NCI-H1436 treated with DMSO at 0.1 percent for 48 hours (cell line): ENCODE measurements around the gene OR2F1.

ENCODE experiments used
- DNase-seq: peaks from one replicate; lab custom pipeline; 2025; lab: John Stamatoyannopoulos, UW

OR2F1 gene

DNA sequence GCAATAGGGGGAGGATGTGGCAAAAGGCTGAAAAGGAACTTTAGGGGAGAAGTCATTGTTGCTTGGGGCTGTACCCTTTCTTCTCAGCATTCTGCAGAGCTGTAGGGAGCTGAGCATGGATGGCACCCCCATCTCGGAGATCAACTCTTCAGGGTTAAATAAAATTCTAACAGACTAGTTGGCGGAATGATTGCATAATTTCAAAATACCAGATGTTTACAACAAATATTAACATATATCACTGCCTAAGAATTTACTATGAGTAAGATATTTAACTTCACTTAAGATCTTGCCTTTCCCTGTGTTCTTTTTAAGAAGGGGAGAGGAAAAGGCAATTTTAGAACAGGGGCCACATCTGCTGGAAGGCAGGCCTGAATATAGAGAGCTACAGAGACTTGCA is 509 bp upstream of the OR2F1 start:
- DNase-seq, result no peak

DNA sequence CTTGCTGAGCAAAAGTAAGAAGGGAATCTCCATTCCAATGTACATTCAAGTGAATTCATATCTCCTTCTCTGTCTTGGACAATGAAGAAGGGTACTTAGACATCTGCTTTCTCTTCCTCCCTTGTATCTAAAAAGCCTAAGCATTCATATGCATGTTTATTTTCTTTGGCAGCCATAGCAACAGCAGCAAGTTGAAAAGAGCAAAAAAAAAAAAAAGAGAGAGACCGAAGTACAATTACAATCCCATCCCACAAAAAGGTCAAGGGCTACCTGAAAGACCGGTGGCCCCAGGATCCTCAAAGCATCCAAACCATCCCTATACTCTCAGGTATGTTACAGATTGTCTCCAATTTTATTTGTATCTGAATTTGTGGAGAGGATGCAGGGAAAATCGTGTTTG is 4.1 kb downstream of the OR2F1 start:
- DNase-seq, result no peak

DNA sequence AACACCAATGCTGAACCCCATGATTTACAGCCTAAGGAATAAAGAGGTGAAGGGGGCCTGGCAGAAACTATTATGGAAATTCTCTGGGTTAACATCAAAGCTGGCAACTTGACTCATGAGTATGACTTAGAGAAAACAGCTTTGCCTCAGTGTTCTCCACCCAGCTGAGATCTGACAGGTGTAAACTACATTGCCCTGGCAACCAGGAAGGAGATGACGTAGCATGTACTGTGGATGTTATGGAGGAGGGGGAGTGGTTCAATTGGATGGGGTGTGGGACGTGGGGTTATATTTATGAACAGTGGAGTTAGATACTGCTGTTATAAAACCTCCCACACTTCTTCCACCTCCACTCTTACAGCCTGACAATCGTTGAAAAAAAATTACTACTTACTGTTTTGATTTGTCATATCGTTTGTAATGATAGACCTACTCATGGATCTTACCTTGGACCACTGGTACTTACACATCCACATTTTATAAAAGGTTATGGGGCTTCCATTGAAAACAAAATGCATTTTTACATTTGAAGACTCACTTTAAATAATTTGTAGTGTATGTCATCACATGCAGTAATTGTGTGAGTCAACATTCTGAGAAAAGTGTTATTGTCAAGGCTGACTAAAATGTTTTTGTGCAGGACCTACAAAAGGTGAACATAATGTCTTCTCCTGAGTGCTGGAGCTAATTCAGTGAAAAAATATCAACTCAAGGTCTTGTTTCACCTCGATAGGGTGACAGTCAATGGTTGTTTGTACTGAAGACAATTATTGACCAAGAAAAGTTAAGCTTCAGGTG is 6.4 kb downstream of the OR2F1 start:
- DNase-seq, result no peak

DNA sequence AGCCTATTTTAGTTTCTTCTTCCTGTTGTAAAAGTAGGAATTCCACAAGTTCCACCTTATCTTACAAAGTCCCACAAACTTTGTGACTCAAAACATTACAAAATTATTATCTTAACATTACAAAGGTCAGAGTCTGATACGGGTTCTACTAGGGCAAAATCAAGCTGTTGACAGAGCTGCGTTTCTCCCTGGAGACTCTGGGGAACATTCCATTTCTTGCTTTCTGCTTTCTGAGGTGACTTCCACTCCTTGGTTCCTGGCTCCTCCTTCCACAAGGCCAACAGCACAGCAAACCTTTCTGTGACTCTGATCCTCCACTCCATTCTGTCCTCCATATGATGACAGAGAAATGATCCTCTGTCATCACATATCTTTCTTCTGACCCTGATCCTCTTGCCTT is 10.6 kb downstream of the OR2F1 start:
- DNase-seq, result no peak

DNA sequence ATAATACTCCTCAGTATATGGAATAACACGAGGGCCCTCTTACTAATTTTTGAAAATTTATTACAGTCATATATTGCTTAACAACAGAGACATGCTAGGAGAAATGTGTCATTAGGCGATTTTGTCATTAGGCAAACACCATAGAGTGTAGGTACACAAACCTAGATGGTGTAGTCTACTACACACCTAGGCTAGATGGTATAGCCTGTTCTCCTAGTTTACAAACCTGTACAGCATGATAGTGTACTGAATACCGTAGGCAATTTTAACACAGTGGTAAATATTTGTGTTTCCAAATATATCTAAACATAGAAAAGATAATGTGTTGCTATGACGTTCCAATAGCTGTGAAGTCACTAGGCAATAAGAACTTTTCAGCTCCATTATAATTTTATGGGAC is 12.8 kb downstream of the OR2F1 start:
- DNase-seq, result no peak

DNA sequence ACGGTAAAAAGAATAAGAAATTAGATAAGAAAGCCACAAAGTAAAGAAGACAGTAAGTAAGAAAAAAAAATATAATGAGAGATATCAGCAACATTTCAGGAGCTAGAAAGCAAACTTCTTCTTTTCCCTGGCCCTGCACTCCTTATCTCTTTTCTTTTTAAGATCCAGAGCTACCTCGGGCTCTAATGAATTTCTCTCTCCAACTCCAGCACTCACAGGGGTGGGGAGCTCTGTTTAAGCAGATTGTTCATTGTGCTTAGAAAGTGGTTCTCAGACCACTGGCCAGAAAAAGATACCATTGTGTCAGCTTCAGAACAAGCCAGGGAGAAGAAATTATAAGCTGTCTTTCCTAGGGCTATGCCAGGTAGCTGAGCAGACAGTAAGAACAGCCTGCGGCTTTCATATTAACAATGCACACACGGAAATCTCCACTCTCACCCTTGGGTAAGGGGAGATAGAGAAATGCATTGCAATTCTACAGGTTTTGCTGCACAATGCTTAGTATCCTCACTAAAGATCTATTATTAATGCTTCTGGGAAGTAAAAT is 19.3 kb downstream of the OR2F1 start:
- no peak for DNase-seq

DNA sequence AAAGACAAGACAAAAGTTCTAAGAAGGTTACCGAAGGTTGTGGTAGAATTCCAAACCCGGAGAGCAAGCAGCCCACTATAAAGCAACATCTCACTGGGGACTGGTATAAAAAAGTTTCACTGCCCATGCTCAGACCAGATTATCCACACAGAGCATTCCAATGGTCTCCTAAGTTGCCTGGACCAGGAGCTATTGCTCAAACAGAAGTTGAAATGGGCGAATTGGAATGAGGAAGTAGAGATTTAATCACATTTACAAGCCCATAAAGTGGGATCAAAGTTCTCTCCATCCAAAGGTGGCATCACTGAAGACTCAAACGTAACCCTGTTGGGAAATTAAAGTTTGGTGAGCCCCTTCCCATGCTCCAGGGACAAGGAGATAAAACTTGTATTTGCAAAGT is 19.8 kb downstream of the OR2F1 start:
- DNase-seq, result no peak

DNA sequence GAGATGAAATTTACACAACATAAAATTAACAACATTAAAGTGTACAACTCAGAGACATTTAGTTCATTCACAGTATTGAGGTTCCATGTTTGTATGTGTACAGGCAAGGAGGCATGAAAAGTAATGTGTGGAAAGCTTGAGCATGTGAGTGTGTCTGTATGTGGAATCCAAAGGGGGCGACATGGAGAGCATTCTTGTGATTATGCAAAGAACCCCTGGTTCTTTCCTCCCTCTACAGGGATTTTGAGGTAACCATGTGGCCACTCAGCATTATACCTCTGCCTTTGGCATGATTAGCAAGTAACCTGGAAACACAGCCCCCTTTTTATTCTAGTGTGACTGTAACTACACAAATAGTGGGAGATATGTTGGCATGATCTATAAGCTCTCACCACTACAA is 21.0 kb downstream of the OR2F1 start:
- no peak for DNase-seq

DNA sequence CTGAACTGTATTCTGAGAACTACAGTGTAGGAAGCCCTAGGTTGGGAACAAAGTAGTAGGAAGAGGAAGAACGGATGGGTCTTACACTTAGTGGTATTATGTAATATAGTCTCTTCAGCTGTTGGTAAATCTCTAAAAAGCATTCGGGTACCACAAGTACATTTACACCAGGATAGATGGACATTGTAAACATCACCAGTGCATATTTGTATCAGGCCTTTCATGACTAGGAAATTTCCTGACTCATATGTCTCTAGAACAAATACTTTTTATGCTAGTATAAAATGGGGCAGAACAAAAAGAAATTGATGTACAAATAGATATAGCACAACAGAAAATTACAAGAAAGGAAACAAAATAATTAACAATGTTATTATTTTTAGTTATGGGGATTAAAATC is 23.9 kb downstream of the OR2F1 start:
- DNase-seq, result no peak

DNA sequence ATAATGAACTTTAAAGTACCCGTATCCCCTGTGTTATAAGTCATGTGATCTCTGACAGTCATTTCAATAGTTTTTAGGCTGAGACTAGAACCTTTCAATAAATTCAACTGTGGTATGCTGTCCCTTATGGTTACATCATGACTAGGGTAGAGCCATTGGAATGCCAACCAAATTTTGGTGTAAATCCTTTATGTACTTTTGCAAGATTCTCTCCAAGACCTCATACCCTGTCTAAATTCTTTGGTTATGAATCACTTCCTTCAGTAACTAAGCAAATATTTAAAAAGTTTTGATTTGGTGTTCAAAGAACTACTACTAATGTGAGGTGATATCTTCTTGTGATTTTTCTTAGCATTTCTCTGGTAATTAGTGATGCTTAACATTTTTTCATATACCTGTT is 24.7 kb downstream of the OR2F1 start:
- no peak for DNase-seq

DNA sequence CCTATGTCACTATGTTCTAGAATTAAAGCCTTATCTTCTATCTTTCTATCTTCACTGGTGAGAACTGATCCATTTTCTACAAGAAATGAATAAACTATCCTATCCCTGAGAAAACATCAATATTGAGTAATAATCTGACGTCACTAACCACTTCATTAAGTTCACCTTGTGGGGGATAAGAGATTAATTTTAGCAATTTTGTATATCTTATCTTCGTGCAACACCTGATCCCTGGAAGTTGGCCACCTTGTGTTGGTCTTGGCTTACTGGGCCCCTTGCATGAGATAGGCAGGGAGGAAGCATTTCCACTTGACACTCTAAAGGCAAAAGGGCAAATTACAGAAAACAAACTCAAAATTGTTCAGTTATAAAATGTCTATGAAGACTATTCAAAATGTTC is 25.4 kb downstream of the OR2F1 start:
- DNase-seq, result no peak

DNA sequence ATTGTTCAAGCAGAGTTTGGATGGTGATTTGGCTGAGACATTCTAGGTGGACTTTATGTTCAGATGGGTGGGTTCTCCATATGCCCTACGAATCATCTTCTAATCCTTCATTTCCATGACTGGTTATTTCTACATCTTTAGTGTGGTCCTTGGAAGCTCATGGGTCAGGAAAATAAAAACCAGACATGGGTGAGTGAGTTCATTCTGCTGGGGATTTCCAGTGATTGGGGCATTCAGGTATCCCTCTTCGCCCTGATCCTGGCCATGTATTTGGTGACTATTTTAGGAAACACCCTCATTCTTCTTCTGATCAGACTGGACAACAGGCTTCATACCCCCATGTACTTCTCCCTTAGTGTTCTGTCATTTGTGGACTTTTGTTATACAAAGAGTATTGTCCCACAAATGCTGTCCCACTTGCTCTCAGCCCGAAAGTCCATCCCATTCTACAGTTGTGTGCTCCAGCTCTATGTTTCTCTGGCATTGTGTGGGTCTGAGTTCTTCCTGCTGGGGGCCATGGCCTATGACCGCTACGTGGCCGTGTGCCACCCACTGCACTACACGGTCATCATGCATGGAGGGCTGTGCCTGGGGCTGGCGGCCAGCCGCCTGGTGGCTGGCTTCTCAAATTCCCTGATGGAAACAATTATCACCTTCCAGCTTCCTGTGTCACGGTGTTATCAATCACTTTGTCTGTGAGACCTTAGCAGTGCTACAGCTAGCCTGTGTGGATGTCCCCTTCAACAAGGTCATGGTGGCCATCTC is 26.3 kb downstream of the OR2F1 start:
- no peak for DNase-seq

DNA sequence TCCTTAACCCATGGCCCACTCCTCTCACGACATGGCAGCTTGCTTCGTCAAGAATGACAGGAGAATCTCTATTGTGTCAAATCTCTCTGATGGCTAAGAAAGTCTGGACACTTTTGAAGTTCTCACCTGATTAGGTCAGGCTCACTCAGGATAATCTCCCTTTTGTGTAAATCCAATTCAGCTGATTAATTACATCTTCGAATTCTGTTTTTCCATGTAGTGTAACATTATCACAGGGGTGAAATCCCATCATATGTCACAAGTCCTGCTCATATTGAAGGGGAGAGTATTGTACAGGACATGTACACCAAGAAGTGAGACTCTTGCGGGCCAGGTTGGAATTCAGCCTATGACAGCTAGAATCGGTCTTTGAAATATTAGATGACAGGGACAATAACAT is 29.3 kb downstream of the OR2F1 start:
- DNase-seq, result no peak

DNA sequence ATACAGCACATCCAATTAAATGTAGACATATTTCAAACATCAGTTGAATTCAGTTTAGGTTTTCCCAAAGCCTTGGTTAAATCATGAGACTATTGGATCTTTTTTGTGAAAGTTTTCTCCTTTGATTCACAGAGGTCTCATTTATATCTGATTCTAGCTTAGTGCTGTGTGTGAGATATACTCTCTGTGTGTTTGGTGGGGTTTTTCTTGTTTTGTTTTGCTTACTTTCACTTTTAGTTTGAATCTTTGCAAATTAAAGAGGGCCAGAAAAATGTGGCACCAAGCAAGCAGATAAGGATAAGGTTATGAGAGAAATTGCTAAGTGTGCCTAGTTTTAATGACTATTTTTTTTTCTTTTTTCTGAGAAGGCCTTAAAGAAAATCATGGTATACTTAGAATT is 32.9 kb downstream of the OR2F1 start:
- DNase-seq, result no peak

DNA sequence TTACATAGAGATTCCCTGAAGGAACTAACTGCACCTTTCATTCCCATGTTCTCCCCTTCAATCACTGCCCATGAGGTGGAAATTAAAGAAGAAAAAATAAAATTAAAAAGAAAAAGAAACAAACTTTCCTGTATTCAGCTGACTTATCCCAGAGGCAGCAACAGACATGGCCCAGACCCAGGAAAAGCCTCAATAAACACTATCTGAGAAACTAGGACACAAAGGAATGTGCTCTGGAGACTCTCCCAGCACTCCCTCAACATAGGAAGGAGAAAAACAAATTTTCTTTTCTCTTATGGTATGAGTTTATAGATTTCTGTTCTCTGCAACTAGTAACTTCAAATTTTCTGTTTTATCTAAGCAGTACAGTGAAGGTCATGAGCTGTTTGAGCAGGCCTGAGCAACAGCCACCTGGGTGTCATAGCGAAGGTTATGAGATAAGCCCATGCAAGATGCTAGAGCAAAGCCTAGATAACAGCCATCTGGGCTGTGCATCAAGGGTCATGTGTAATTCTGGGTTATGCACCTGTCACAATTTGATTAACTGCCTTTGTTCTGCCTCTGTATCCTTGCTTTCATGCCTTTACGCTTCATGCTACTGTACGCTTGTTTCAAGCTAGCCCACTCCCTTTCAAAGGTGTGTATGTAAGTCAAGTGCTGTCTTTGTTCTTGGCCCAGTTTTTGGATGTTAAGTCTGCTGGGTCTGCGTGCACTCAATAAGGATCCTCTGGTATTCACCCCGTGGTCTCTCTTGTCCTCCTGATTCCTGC is 34.5 kb downstream of the OR2F1 start:
- no peak for DNase-seq

DNA sequence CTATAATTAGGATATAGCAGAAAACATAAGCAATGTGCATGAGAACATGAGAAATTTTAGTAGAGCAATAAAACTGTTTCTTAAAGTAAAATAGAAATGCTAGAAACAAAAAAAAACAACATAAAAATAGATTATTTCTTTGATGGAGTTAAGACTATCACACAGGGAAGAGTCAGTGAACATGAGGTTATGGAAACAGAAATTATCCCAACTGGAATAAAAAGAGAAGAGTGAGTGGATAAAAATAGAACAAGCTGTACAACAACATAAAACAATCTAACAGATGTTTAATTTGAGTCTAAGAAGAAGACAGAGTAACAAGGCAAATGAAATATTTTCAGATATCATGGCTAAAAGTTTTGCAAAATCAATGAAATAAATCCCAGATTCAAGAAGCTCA is 38.0 kb downstream of the OR2F1 start:
- no peak for DNase-seq

DNA sequence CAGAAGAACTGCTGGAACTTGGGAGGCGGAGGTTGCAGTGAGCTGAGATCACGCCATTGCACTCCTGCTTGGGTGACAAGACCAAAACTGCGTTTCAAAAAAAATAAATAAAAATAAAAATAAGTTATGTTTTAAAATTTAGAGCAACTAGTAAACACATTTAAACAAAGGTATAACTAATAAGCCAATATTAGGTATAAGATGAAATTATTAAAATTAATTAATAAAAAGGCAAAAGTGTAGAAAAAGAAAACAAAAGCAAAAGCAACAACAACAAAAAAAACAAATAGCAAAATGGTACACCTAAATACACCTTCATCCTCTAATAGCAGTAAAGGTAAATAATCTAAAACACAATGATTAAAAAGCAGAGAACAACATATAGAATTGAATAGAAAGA is 39.3 kb downstream of the OR2F1 start:
- no peak for DNase-seq

DNA sequence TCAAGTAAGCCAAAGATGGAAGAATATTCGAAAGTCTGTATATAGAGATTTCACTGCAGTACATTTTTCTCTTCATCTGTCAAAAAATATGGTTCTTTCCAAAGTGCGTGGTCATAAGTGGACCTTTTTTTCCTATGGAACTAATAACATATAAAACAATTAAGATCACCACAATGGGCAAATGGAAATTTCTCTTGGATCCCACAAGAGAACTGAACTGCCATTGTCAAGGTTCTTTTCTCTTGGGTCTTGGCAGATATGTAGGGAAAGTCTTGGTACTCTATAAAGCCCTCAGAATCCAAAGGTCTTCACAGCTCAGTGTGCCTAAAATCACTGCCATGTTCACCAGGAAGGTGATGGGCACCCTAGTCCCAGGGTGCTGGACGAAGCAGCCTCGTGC is 45.4 kb downstream of the OR2F1 start, which contains the start of gene OR6B1:
TSS of gene OR6B1 (plus strand) at position 301 of the 400 bp plus-strand sequence. CDS start 3,677 bp downstream, outside the sequence.
- DNase-seq, result no peak

DNA sequence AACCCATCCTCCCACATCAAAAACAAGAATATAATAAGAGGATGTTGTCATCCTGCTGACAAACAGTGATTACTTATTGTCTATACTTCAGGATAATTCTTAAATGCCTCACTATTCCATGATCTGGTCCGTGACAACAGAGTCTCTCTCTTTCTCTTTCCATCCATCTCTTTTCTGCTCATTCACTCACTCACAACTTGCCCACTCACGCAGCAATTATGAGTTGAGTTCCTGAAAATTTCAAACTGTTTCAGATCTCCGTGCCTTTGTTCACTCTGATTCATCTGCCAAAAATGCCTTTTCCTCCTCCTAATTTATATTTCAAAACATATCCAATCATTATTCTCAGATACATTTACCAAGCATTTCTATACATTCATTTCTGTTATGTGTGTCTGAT is 46.9 kb downstream of the OR2F1 start:
- no peak for DNase-seq

DNA sequence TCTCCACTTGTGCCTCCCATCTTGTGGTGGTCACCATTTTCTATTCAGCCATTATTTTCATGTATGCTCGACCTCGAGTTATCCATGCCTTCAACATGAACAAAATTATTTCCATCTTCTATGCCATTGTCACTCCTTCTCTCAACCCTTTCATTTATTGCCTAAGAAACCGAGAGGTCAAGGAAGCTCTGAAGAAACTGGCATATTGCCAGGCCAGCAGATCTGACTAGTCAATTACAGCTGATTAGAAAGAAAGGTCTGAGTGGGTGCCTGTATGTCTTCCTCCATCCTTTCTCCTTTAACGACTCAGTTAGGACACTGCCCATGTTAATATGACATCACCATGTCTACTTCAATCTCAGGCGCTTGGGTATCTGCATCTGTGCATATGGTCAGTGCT is 50.1 kb downstream of the OR2F1 start:
- DNase-seq, result no peak

DNA sequence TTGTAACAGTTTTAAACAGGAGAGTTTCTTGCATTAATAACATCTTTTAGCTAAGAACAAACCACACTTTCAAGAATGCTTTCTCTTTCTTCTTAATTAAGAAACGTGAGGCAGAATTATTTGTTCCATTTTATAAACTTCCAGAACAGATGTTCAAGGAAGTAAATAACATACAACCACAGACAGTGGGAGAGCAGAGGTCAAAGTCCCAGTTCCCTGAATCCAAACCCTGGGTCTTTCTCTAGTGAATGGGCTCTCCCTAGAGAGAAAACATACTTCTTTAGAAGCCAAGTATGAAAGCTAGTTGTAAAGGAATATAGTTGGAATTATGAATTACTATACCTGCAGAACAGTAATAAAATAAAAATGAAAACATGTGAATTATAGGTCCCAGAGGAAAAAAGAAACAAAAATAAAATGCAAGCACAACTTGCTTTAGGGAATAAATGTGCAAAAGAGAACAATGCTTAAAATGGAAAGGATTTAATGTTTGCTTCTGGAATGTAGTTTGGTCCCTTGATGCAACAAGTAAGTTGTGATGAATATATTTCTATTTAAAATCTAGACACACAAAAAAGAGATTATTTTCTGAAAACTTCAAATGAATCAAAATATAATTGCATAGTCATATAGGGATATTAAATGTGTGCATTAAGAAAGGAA is 51.5 kb downstream of the OR2F1 start:
- DNase-seq, result no peak

DNA sequence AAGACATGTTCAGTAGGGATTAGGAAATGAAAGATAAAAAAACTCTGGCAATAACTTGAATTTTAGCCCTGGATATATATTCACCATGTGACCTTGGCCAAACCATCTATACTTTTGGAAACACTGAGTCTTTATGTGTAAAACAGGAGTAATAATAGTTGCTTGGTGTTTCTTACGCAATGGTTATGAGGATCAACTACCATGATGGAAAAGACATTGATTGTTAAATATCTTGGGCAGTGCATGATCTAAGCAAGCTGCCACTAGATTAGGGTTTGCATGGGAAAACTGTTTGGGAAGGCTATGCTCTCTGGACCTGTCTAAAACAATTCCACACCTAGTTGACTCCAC is 52.0 kb downstream of the OR2F1 start:
- DNase-seq, result no peak
